ENCODE data around the gene PRDM16. TPM values are rescaled to one million over a fixed set of nuclear protein-coding genes. Genes with fewer than 3 reads are reported as not detected.

The PRDM16 gene
- total and polyA plus RNA-seq, 2 donors (not counting 1 experiment from before 2014, with no cell fraction given), result 0.03 to 0.12 TPM

- no peak overlapping the region for H3K4me3 Mint-ChIP-seq
- Histone ChIP-seq H4K20me1 (ENCODE audit: control insufficient read depth, insufficient read depth, low read length, poor library complexity, severe bottlenecking) (no peaks in the 10 kb centered on the region), H3K27me3 (replicated peaks in 1 of 4; ENCODE audit: control extremely low read depth in 1 of 4, control insufficient read depth in 3 of 4, insufficient read depth in 4 of 4, low read length in 3 of 4) (peaks cover 0 to 19% (median 0%) of the 10 kb centered on the region in 4 experiments), H3K36me3 (replicated peaks in 1 of 2; ENCODE audit: control extremely low read depth in 1 of 2, control insufficient read depth in 1 of 2, extremely low read depth in 1 of 2, insufficient read depth in 2 of 2, low read length in 1 of 2) (no peaks in the 10 kb centered on the region), H3K4me2 (replicated peaks; ENCODE audit: low read depth, low read length, poor library complexity, severe bottlenecking) (no peak overlapping the region), H3K27ac (ENCODE audit: low read length in 2 of 2) (no peak overlapping the region), H3K9me3 (ENCODE audit: control extremely low read depth in 1 of 3, control insufficient read depth in 2 of 3, insufficient read depth in 1 of 3, low read length in 2 of 3) (peaks cover 0 to 22% (median 1%) of the 10 kb centered on the region in 3 donors), H3K4me1 (ENCODE audit: control insufficient read depth in 2 of 2, insufficient read depth in 2 of 2, low read length in 2 of 2) (no peaks in the 10 kb centered on the region), H3K79me2 (ENCODE audit: control insufficient read depth, insufficient read depth, low read length) (no peaks in the 10 kb centered on the region), H2AFZ (ENCODE audit: insufficient read depth, low read depth, low read length, poor library complexity, severe bottlenecking) (no peak overlapping the region), H3K4me3 (ENCODE audit: control extremely low read depth in 1 of 5, extremely low read depth in 1 of 5, insufficient read depth in 1 of 5, low read depth in 2 of 5, low read length in 4 of 5) (no peak overlapping the region), H3K9ac (ENCODE audit: low read length) (no peak overlapping the region)
- ChIA-PET CTCF (no interaction called here), POLR2A (no interaction called here)
- peaks cover 18% of the 10 kb centered on the region for H3K27me3 Mint-ChIP-seq
- no peaks in the 10 kb centered on the region for H3K9me3 Mint-ChIP-seq (ENCODE audit: insufficient read depth)
- 28% methylated on average over 13 of the region's 13 CpGs for WGBS (ENCODE audit: insufficient coverage)
- intact Hi-C loops (cut with micrococcal nuclease), result no loop called here
- H3K4me1 Mint-ChIP-seq, result no peaks in the 10 kb centered on the region
- H3K27ac Mint-ChIP-seq, result no peak overlapping the region
- no peak for DNase-seq
- no peak for TF ChIP-seq EZH2 (IDR thresholded peaks at IDR 0.05; ENCODE audit: borderline replicate concordance, insufficient read depth, low read depth, low read length, poor library complexity, severe bottlenecking)
- ATAC-seq (ENCODE audit: low read depth), result no peak
Measured at GRCh38 chr1:3183411-3183810, 114.4 kb downstream of the PRDM16 start.

DNA sequence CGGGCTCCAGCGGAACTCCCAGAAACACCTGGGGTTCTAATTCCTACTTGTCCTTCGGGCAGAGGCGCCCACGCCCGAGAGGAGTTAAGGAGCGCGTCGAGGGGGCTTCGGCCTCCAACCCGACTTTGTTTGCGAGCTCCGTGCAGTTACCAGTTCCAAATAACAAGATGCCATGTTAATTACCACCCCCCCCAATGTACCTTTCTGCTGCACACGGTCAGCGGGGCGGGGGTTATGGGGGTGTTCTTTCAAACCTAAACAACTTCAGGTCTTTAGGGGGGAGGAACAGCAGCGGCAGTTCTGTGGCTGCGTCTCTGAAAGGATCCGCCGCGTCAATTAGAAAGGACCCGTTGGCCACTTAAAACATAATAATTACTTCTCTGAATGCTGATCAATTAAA is 114.8 kb downstream of the PRDM16 start:
- Histone ChIP-seq H3K4me1 (ENCODE audit: control insufficient read depth in 2 of 2, insufficient read depth in 2 of 2, low read length in 2 of 2) (no peaks in the 10 kb centered on the region), H3K4me2 (replicated peaks; ENCODE audit: low read depth, low read length, poor library complexity, severe bottlenecking) (no peak overlapping the region), H3K36me3 (replicated peaks in 1 of 2; ENCODE audit: control extremely low read depth in 1 of 2, control insufficient read depth in 1 of 2, extremely low read depth in 1 of 2, insufficient read depth in 2 of 2, low read length in 1 of 2) (no peaks in the 10 kb centered on the region), H3K9me3 (ENCODE audit: control extremely low read depth in 1 of 3, control insufficient read depth in 2 of 3, insufficient read depth in 1 of 3, low read length in 2 of 3) (peaks cover 0 to 22% (median 1%) of the 10 kb centered on the region in 3 donors), H2AFZ (ENCODE audit: insufficient read depth, low read depth, low read length, poor library complexity, severe bottlenecking) (no peak overlapping the region), H4K20me1 (ENCODE audit: control insufficient read depth, insufficient read depth, low read length, poor library complexity, severe bottlenecking) (no peaks in the 10 kb centered on the region), H3K79me2 (ENCODE audit: control insufficient read depth, insufficient read depth, low read length) (no peaks in the 10 kb centered on the region), H3K4me3 (ENCODE audit: control extremely low read depth in 1 of 5, extremely low read depth in 1 of 5, insufficient read depth in 1 of 5, low read depth in 2 of 5, low read length in 4 of 5) (no peak overlapping the region), H3K27ac (ENCODE audit: low read length in 2 of 2) (no peak overlapping the region), H3K9ac (ENCODE audit: low read length) (no peak overlapping the region), H3K27me3 (replicated peaks in 1 of 4; ENCODE audit: control extremely low read depth in 1 of 4, control insufficient read depth in 3 of 4, insufficient read depth in 4 of 4, low read length in 3 of 4) (peaks cover 0 to 19% (median 0%) of the 10 kb centered on the region in 4 experiments)
- no peak overlapping the region for H3K27ac Mint-ChIP-seq
- 15% methylated on average over 6 of the region's 22 CpGs for WGBS (ENCODE audit: insufficient coverage)
- ChIA-PET POLR2A (no interaction called here), CTCF (no interaction called here)
- H3K9me3 Mint-ChIP-seq (ENCODE audit: insufficient read depth), result no peaks in the 10 kb centered on the region
- ATAC-seq (ENCODE audit: low read depth) (no peak), DNase-seq (no peak)
- TF ChIP-seq, protein P1, sequence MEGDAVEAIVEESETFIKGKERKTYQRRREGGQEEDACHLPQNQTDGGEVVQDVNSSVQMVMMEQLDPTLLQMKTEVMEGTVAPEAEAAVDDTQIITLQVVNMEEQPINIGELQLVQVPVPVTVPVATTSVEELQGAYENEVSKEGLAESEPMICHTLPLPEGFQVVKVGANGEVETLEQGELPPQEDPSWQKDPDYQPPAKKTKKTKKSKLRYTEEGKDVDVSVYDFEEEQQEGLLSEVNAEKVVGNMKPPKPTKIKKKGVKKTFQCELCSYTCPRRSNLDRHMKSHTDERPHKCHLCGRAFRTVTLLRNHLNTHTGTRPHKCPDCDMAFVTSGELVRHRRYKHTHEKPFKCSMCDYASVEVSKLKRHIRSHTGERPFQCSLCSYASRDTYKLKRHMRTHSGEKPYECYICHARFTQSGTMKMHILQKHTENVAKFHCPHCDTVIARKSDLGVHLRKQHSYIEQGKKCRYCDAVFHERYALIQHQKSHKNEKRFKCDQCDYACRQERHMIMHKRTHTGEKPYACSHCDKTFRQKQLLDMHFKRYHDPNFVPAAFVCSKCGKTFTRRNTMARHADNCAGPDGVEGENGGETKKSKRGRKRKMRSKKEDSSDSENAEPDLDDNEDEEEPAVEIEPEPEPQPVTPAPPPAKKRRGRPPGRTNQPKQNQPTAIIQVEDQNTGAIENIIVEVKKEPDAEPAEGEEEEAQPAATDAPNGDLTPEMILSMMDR (IDR thresholded peaks at IDR 0.05), result no peak
- TF ChIP-seq EZH2 (IDR thresholded peaks at IDR 0.05; ENCODE audit: borderline replicate concordance, insufficient read depth, low read depth, low read length, poor library complexity, severe bottlenecking), result no peak
- intact Hi-C loops (cut with micrococcal nuclease), result no loop called here
- peaks cover 18% of the 10 kb centered on the region for H3K27me3 Mint-ChIP-seq
- H3K4me3 Mint-ChIP-seq, result no peak overlapping the region
- H3K4me1 Mint-ChIP-seq, result no peaks in the 10 kb centered on the region
